Measurements from ENCODE around the gene ZNF549.
"Not testable (repeated sequence)": the region's sequence is repeated elsewhere in the genome, so short reads cannot be mapped to it uniquely, and the experiment has no call there.

ZNF549 gene

GRCh38 chr19:57527136-57527881 is at the start of gene ZNF549:
ZNF549 (plus strand) TSS chr19:57527356; CDS start chr19:57527574, 218 bp downstream.
- Histone ChIP-seq H3K4me3 (peak within 1 kb of the TSS; percentile 92), H3K27ac (peak within 1 kb of the TSS; percentile 72 to 87)
- no peak for TF ChIP-seq CTCF (IDR thresholded peaks at IDR 0.05)
- DNase-seq (ENCODE audit: low spot score) = peak; percentile 93

DNA sequence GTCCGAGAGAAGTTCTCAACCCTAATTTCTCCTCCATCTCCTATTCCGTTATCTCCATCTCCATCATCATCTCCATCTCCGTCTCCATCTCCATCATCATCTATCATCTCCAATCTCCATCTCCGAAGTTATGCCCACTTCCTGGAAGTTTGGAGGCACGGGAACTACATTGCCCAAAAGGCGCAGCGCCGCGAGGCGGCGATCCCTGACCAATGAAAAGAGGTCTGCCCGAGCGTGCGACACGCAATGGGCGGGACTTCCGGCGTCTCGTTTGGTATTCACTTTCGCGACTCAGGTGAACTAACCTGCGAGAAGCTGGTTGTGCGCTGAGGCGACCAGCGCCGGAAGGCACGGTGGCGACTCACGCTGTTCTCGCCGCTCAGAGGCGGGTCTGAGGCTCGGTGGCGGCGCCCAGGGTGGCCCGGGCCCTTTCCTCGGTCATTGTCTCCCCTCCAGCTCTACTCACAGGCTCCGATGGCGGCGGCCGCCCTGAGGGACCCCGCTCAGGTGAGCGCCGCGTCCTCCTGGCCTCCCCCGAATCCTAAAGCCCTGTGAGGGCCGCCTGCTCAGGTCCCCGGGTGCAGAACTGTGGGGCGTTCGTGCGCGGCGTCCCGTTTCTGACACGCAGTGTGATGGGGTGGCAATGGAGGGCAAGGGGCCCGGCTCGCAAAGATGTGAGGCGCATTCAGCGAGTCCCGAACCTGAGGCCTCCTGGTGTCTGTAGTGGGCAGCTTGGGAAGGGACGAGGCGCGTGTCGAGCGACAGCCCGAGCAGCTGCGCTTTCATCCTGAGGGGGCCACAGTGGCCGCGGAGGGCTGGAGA is 39.5 kb upstream of the ZNF549 start, which contains the start of gene ZNF419:
TSS of gene ZNF419 (plus strand) at position 274 of the 822 bp plus-strand sequence. CDS start at position 475, 201 bp downstream.
- DNase-seq (ENCODE audit: low spot score) = peak; percentile 89
- H3K27ac ChIP-seq = peak within 1 kb of the TSS; percentile 22 to 78
- H3K4me3 ChIP-seq = peak within 1 kb of the TSS; percentile 85

DNA sequence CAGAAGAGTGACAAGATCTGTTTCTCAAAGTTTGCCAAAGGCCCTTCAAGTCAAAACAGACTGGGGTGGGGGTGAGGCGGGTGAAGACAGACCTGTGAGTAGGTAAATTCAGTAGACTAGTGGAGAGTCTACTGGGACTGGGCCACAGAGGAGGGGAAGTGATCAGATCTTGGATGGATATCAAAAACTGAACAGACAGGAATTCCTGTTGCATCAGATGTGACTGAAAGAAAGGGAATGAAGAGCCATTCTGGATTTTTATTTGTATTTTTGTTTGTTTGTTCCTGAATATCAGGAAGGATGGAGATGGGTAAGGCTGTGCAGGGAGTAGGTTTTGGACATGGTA is 38.9 kb upstream of the ZNF549 start:
- not testable (repeated sequence) for DNase-seq (ENCODE audit: low spot score); H3K27ac ChIP-seq
- peak overlapping the region; percentile 46 for H3K4me3 ChIP-seq

DNA sequence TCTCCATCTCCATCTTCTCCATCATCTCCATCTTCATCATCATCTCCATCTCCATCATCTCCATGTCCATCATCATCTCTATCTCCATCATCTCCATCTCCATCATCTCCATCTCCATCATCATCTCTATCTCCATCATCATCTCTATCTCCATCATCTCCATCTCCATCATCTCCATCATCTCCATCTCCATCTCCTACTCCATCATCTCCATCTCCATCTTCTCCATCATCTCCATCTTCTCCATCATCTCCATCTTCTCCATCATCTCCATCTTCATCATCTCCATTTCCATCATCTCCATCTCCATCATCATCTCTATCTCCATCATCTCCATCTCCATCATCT is 27.9 kb upstream of the ZNF549 start:
- H3K4me3 ChIP-seq = peak overlapping the region; percentile 82
- DNase-seq (ENCODE audit: low spot score); H3K27ac ChIP-seq: not testable (repeated sequence)

DNA sequence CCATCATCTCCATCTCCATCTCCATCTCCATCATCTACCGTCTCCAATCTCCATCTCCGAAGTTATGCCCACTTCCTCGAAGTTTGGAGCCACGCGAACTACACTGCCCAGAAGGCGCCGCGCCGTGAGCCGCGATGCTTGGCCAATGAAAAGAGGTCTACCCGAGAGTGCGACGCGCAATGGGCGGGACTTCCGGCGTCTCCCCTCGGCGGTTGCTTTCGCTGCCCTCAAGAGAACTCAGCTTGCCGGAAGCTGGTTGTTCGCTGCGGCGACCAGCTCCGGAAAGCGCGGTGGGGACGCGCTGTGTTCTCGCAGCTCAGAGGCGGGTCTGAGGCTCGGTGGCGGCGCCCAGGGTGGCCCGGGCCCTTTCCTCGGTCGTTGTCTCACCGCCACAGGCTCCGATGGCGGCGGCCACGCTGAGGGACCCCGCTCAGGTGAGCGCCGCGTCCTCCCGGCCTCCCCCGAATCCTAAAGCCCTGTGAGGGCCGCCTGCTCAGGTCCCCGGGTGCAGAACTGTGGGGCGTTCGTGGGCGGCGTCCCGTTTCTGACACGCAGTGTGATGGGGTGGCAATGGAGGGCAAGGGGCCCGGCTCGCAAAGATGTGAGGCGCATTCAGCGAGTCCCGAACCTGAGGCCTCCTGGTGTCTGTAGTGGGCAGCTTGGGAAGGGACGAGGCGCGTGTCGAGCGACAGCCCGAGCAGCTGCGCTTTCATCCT is 27.3 kb upstream of the ZNF549 start, which contains the start of gene ZNF773:
TSS of gene ZNF773 (plus strand) at position 259 of the 716 bp plus-strand sequence. CDS start at position 402, 143 bp downstream.
- DNase-seq (ENCODE audit: low spot score) = peak; percentile 91
- H3K27ac ChIP-seq = peak within 1 kb of the TSS; percentile 80 to 84
- H3K4me3 ChIP-seq = peak within 1 kb of the TSS; percentile 82

DNA sequence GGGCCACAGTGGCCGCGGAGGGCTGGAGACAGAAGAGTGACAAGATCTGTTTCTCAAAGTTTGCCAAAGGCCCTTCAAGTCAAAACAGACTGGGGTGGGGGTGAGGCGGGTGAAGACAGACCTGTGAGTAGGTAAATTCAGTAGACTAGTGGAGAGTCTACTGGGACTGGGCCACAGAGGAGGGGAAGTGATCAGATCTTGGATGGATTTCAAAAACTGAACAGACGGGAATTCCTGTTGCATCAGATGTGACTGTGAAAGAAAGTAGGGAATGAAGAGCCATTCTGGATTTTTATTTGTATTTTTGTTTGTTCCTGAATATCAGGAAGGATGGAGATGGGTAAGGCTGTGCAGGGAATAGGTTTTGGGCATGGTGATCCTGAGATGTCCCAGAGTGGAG is 26.8 kb upstream of the ZNF549 start:
- H3K4me3 ChIP-seq = peak overlapping the region; percentile 82
- DNase-seq (ENCODE audit: low spot score); H3K27ac ChIP-seq: not testable (repeated sequence)

GRCh38 chr19:57506163-57506562 is 21.0 kb upstream of the ZNF549 start:
- DNase-seq (ENCODE audit: low spot score) = no peak
- TF ChIP-seq CTCF (IDR thresholded peaks at IDR 0.05) = no peak
- Histone ChIP-seq H3K4me3 (no peak overlapping the region), H3K27ac (no peak overlapping the region)

GRCh38 chr19:57511484-57511883 is 15.7 kb upstream of the ZNF549 start:
- Histone ChIP-seq H3K27ac (no peak overlapping the region), H3K4me3 (no peak overlapping the region)
- TF ChIP-seq CTCF (IDR thresholded peaks at IDR 0.05) = no peak
- no peak for DNase-seq (ENCODE audit: low spot score)

- Histone ChIP-seq H3K4me3 (peak overlapping the region; percentile 17), H3K27ac (no peak overlapping the region)
- no peak for DNase-seq (ENCODE audit: low spot score)
- no peak for TF ChIP-seq CTCF (IDR thresholded peaks at IDR 0.05)
Measured at GRCh38 chr19:57512845-57513244, 14.3 kb upstream of the ZNF549 start.
